GM19438 (cell line): ENCODE measurements around the gene ZNF277.

Source experiments
- ATAC-seq: cut with Tn5 transposase; IDR thresholded peaks from one replicate; pipeline ENCODE4 v1.9.1; 2021; ENCODE audit warnings: low read depth; ENCODE audit not compliant: unreplicated experiment

ZNF277 gene, protein sequence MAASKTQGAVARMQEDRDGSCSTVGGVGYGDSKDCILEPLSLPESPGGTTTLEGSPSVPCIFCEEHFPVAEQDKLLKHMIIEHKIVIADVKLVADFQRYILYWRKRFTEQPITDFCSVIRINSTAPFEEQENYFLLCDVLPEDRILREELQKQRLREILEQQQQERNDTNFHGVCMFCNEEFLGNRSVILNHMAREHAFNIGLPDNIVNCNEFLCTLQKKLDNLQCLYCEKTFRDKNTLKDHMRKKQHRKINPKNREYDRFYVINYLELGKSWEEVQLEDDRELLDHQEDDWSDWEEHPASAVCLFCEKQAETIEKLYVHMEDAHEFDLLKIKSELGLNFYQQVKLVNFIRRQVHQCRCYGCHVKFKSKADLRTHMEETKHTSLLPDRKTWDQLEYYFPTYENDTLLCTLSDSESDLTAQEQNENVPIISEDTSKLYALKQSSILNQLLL

DNA sequence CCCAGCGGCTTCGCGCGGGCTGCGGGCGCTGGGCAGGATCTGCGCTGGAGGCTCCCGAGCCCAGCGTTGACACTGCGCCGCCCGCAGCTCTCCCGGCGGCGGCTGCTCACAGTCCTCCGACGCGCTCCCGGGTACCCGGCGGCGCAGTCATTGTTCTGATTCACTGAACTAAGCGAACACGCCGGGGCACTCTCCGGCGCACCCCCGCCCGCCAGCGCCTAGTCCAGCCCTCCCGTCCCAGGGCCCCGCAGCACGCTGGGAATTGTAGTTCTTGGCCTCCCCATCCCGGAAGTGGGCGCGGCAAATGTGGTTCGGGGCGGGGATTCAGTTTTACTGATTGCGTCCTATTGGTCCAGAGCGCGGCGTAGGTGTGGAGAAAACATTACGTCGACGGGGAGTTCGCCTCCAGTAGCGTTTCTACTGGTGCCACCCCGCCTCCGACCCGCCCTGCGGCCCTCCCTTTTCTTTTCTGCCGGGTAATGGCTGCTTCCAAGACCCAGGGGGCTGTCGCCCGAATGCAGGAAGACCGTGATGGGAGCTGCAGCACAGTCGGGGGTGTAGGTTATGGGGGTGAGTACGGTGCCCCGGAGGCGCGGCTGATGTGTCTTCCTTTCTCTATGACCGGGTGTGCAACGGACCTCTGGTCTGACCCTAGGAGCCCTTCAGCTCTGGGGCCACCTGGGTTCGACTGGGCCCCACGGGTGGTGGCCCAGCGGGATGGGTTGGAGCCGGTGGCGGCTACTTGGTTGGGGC is at the start of gene ZNF277, which contains the start of gene DOCK4:
Gene ZNF277, plus strand, starts transcription at position 458 of the 753 bp plus-strand sequence. Its CDS starts 22 bp downstream, at position 480.
Gene DOCK4, minus strand, starts transcription at position 162 of the 753 bp plus-strand sequence. CDS start 261 bp downstream, outside the sequence.
- ATAC-seq = peak; percentile 90

DNA sequence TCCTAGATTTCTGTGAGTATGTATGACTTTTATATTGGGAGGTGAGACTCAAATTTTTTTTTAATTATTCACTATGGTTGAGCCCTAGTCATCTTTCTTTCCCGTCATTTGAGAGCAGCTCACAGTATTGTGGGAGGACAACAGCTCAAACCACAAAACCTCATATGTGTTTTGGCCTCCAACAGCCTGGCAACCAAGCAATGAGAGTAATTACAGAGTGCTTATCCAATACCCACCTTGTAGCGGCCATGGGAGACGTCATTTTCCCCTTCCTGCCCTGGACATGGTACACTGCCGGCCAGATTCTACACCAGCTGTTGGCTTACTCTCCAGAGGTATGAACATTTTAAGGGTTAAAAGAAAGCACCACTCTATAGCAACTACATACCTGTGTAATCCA is 49.4 kb upstream of the ZNF277 start:
- no peak for ATAC-seq

DNA sequence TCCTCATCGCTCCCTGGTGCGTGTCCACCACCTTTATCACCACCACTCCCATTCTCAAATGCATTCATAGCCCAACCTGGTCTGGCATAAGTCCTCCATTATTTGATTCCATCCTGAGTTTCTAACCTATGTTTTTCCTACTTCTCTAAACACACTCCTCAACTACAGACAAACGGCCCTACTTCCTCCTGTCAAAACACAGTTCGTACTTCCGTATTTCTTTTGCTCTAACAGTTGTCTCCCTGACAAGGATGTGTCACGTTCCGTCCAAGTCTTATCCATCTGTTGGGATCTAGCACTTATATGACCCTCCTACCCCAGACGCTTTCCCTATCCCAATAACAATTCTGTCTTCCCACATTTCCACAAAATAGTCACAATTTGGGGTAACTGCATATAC is 47.1 kb upstream of the ZNF277 start:
- ATAC-seq = no peak

DNA sequence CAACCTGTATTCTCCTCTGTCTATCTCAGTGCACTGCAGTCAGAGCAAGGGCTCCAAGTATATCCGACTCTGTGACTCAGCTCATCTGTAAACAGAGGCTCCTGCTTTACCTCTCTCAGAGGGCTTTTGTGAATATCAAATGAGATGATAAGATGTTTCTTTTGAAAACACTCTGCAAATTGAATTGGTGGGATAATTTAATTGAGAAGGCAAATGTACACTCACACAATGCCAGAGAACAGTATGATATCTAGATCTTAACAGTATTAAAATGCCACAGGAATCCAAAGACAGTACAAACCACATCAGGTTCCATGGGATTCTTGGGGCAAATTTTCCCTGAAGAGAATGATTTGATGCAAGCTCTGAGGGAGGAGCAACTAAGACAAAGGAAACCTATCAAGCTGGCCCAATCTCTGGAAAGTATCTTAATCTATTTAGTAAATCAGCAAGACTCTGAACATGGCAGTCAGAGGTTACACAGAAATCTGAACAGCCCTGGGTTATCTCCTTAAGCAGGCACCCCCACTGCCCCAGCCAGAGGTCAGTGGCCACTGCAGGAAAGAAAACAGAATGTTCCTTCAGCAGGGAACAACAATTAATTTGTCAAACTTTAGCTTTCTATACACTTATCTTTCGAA is 46.2 kb upstream of the ZNF277 start:
- no peak for ATAC-seq

DNA sequence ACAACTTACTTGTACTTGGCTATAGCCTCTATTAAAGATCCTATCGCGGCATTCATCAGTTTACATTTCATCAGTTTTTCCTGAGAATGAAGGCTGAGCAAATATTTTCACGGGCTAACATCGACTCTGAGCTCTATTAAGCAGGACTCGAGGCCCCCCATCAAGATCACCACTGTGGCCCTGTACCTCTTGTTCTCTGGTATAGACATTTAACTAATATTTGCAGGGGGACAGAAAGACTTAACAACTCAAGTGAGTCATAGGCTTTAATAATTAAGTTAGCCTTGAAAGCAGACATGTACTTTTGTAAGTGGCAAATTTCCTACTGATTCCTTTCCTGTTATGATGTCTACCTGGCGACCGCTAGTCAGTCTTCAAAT is 45.7 kb upstream of the ZNF277 start:
- ATAC-seq = no peak

DNA sequence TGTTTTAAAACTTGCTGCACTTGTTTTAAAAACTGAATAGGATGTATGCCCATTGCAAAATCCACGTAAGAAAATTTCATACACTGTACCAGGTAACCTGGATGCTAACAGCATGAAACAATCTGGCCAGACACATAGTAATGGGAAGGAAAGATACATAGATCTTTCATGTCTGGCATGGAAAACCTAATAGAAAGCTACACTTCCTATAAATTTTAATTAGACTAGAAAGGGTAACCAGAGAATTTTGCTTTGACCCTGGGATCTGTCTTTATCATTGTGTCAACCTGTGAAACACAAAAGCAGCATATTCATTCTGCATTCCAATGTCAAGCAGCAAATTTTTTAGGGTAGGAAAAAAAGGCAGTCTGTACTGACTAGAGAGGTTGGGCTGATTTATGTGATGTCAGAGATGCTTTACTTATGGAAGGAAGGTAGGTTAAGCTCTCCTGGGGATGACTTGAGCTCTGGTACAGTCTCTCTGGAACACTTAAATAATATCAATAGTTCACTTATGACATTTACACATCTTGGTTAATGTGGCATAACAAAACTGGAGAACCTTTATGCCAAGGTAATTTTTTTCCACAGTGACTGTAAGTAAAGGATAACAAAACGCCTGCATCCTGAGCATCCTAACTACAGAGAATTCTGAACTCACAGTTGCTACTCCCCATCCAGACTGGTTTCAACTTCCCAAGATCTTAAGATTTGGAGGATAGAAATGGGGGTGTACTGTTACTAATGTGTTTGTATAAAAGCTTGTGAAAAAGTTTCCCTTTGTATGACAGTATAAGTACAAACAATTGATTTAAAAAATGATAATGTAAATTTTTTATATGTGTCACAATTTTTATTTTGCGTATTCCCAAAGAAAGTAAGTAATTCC is 45.0 kb upstream of the ZNF277 start:
- no peak for ATAC-seq

DNA sequence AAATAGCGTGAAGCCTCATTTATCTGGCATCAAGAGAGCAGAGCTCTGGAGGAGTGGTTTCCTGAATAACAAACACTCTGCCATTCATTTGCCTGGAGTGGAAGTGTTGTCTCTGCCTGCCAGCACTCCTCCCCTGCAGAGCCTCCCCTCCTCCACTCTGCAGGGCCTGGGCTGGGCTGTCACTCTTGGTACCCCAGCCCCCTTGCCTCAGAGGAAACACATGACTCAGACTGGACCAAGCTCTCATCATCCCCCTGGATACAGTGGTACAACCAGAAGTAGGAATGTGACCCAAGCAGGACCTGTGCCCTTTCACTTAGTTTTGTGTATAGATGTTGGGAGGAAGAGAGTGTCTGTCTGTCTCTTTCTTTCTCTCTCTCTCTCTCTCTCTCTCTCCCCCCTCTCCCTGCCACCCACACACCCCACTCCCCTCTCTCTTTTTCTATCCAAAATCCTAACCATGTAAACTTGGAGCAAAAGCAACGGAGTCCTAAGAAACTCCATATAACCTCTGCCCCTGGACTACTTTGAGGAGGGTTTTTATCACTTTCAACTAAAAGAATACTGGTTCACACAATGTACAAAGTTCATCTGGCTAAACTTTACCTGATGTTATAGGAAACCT is 44.2 kb upstream of the ZNF277 start:
- no peak for ATAC-seq

DNA sequence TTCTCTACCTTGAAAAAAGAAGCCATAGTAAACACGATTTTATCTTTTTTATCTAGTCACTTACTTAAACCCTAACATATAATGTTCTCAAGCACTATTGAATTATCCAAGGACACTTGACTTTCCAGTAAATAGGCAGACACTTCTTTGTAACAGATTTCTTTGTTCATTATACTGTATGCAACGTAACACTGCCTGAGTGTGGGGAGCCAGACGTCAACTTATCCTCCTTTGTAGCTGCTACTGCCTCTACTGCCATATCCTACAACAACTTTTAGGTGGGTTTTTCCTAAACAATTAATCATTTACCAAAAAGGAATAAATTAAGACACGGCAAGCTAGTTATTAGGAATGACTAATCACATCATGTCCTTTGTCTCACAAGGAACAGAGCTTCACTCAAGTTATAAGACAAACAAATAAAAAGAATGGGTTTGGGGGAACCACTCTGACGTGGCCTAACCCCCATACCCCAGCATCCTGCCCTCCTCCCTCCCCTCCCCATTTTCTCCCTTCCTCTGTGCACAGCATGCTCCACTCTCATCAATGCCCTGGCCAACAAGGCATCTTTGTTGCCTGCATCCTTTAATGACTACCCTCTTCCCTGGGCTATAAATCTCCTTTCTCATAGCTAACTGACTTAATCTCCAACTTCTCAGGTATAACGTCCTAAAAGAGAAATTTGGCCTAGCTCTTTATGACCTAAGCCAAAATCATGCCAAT is 43.5 kb upstream of the ZNF277 start:
- no peak for ATAC-seq

DNA sequence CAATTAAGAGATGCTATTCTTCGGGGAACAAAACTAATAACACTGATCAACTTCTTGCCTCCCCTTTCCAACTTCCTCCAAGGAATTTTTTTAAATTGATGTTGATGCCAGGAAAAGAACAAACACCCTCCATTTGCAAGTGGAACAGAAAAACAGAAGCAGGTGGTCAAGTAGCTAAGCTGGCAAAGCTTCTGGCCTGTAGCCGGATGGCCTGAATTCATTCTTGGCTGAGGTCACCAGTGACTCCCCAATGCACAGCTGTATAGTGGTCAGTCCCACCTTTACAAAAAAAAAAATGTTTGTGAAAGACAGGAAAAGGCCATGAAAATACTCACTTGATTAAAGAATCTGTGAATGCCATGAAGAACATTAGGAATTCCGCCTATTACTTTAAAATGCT is 39.3 kb upstream of the ZNF277 start:
- ATAC-seq = no peak

DNA sequence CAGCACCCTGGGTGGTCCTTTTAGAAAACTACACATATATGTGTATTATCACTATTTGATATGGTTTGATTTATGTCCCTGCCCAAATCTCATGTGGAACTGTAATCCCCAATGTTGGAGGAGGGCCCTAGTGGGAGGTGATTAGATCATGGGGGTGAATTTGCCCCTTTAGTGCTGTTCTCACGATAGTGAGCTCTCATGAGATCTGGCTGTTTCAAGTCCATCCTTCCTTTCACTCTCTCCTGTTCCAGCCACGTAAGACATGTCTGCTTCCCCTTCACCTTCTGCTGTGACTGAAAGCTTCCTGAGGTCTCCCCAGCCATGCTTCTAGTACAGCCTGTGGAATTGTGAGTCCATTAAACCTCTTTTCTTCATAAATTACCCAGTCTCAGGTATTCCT is 37.6 kb upstream of the ZNF277 start:
- no peak for ATAC-seq

DNA sequence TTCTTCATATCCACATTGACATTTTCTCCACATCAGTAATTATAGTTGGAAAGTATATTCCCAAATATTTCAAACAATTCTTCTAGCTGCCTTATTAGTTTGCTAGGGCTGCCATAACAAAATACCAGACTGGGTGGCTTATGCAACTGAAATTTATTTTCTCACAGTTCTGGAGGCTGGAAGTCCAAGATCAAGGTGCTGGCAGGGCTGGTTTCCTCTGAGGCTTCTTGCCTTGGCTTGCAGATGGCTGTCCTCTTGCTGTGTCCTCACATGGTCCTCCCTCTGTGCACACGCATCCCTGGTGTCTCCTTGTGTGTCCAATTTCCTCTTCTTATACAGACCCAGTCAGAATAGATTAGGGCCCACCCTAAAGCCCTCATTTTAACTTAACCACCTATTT is 34.8 kb upstream of the ZNF277 start:
- ATAC-seq = no peak

DNA sequence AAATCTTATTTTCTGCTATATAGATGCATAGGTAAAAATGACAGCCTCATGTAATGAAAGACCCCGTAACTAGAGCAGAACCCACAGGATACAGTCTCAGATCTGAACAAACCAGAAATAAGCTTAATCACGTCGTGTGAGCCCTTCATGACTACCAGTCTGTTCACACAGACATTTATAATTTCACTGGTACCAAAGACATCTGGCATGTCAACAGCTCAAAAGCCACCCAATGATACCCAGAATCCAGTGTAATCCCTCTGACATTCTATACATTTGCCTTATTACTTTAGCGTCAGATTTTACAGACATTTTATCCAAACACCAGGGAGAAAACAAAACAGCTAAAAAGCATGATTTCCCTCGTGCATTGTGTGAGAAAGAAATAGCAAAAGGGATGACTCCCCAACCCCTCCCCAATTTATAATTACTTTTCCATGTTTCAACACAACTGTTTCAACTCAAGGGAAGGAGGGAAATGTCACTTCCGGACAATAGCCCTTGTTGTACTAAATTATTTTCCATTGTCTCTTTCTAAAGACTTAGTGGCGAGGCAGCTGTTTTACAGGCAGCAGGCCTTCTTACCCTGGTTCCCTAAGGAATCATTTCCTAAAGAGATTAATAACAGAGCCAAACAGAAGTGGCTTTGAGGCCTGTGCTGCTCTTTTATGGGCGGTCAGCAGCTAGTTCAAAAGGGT is 33.5 kb upstream of the ZNF277 start:
- ATAC-seq = no peak

DNA sequence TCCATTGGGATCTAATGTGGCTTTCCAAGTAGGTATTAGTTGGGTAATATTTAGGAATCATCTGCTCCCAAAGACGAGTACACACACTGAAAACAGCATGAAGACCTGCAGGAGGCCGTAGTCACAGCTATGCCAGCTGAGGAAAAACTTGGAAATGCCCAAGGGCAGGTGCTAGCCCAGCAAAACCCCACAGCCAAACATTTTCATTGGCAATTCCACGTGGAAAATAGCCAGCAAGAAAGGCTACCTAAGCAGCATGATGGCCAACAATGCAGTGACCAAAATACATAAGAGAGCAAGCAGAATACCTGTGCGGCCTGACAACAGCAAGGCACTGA is 33.0 kb upstream of the ZNF277 start:
- no peak for ATAC-seq

DNA sequence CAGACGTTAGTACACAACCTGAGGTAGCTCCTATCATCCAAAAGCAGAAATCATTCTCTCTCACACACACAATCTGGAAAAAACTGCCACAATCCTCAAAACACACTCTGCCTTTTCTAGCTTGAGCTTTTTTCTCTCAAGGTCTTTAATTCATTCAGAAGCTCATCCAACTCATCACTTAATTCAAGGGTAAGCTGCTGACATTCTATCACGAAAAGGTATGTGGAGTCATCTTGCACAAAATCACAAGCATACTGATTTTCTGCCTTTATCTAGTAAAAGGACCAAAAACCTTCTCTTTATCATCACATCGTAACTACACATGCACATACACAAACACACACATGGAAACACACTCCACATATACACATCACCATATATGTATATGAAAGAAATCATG is 32.3 kb upstream of the ZNF277 start:
- no peak for ATAC-seq

DNA sequence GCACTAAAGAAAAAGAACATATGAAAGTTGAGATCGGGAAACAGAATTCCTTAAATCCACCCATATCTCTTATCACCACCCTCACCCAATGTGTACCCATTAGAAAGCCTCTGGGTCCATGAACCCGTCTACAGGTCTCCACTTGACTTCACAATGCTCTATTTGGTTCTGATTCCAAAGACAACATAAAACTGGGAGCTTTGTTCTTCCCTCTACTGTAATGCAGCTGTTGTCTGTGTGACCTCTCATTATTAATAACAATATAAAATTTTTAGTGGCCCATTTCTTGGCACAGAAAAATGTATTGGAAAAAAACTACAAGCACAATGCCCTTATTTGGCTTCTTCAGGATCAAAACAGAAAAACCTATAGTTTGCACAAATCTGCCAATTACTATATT is 30.3 kb upstream of the ZNF277 start:
- ATAC-seq = no peak

DNA sequence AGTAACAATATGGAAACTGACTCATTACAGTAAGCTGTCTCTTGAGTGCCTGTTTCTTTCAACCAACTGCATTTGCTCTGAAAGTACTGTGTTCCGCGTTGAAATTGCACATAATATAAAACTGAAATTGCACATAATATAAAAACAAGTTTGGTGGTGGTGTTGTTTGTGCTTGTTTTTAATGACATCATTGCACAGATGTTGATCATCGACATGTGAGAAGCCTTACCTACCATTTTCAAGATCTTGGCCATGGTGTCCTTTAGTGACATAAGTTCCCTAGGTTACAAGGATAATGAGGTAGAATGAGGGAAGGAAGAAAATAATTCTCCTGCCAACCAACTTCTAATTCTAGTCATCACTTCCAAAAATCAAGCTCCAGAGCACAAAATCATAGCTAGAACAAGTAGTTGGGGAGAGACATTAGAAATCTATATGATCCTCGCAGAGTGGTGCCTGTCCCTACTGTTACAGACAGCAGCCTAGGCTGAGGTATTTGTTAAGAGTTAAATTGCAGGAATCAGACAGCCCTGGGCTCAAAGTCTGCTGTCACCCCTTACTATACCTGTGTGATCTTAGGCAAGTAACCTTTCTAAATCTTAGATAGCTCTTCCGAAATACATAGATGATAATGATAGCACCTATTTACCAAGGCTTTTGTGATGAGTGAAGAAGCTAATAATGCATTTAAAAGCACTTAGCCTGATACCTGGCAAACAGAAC is 29.6 kb upstream of the ZNF277 start:
- ATAC-seq = no peak

DNA sequence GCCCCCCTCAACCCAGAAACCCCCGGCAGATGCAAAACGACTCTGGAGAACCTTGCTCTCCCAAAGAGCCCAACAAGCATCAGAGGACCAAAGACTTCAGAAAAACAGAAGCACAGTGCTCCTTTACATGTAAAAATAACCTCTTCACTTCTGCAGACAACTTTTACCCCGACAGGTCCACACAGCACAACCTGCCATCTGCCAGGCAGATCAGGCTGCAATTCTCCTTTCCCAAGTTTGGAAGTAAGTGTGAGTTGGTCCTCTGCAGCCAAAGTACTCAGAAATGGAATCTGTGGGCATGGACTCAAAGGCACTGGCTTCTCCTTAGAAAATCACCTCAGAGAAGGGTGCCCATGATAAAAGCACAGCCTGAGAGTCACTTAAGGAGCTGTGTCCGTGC is 26.3 kb upstream of the ZNF277 start:
- no peak for ATAC-seq

DNA sequence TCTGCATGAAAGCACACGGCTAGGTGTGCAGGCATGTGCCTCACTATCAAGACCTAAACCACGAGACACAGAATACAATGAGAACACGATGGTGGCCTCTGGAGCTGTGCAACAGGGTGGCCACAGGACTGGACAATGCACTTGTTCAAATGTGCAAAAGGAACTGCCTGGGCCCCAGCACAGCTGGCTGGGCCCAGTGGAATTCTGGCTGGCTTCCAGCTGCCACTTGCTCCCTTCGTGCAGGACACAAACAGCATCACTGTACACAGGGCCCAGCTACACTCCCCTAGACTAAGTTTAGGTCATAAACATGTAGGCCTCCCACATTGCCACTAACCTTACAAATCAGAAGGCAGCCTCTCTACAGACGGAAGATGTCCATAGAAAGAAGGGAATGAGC is 23.7 kb upstream of the ZNF277 start:
- no peak for ATAC-seq
